HepG2 (cell line): ENCODE results near the gene VEGFC.

ENCODE experiments used
- CHD4 ChIP-seq: fragments of 200-600 bp; sonication (generic); IDR thresholded peaks from 2 replicates; pipeline ENCODE4 v1.7.0; 2017; ENCODE audit warnings: mild to moderate bottlenecking, low read length, borderline replicate concordance
- CTCF ChIP-seq: sonication (generic); formaldehyde crosslinking; IDR thresholded peaks from 2 replicates; pipeline ENCODE4 v1.5.0; 2020; ENCODE audit warnings: mild to moderate bottlenecking, missing genetic modification reagents, moderate library complexity
- EHMT2 ChIP-seq: fragments of 200-600 bp; sonication (generic); IDR thresholded peaks from 2 replicates; pipeline ENCODE4 v1.7.0; 2017; ENCODE audit warnings: antibody characterized with exemption, low read depth, low read length, borderline replicate concordance
- NFIC ChIP-seq: IDR thresholded peaks from 2 replicates; pipeline ENCODE4 v1.6.1; 2012; ENCODE audit warnings: mild to moderate bottlenecking, low read length, inconsistent platforms
- PHF8 ChIP-seq: sonication (generic); formaldehyde crosslinking; IDR thresholded peaks from 2 replicates; pipeline ENCODE4 v1.5.0; 2020; ENCODE audit warnings: missing genetic modification reagents
- STAG1 ChIP-seq: sonication (generic); formaldehyde crosslinking; IDR thresholded peaks from 2 replicates; pipeline ENCODE4 v1.4.0; 2020; ENCODE audit warnings: missing genetic modification reagents
- ZFX ChIP-seq: sonication (generic); formaldehyde crosslinking; IDR thresholded peaks from 2 replicates; pipeline ENCODE4 v1.4.0; 2020; ENCODE audit warnings: mild to moderate bottlenecking, low read depth, missing genetic modification reagents, moderate library complexity
- ZKSCAN8 ChIP-seq: IDR thresholded peaks from 2 replicates; pipeline ENCODE4 v1.6.1; 2016; ENCODE audit warnings: borderline replicate concordance, missing genetic modification reagents, missing compliant biosample characterization
- ZNF607 ChIP-seq: sonication (generic); formaldehyde crosslinking; IDR thresholded peaks from 2 replicates; pipeline ENCODE4 v1.5.1; 2020; ENCODE audit warnings: missing genetic modification reagents, mild to moderate bottlenecking, borderline replicate concordance
- TF ChIP-seq, protein P1 (sequence below): IDR thresholded peaks from 2 replicates; pipeline ENCODE4 v1.6.1; 2016; ENCODE audit warnings: mild to moderate bottlenecking
- TF ChIP-seq, protein P2 (sequence below): IDR thresholded peaks from 2 replicates; pipeline ENCODE4 v1.6.1; 2016; ENCODE audit warnings: low read depth, missing genetic modification reagents, missing compliant biosample characterization

DNA sequence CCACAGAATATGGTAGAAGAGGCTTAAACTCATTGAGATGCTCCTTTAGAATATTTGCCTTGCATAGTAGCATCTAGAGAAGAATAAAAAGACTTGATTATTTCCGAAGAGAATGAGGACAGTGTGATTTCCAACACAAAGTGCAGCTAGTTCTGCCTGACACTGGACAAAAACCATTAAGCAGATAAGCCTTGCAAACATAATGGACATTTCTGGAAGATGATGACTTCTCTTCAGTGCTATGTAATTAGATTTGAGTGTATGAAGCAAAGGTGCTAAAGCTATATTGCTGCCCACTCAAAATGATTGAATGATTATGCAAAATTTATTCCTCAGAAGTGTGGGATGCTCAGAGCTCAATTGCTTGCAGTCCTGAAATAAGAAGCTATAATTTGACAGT is 156.4 kb downstream of the VEGFC start:
- TF ChIP-seq EHMT2, result no peak
- no peak for TF ChIP-seq ZNF607 (CRISPR knock-in tag)
- TF ChIP-seq, protein P1, sequence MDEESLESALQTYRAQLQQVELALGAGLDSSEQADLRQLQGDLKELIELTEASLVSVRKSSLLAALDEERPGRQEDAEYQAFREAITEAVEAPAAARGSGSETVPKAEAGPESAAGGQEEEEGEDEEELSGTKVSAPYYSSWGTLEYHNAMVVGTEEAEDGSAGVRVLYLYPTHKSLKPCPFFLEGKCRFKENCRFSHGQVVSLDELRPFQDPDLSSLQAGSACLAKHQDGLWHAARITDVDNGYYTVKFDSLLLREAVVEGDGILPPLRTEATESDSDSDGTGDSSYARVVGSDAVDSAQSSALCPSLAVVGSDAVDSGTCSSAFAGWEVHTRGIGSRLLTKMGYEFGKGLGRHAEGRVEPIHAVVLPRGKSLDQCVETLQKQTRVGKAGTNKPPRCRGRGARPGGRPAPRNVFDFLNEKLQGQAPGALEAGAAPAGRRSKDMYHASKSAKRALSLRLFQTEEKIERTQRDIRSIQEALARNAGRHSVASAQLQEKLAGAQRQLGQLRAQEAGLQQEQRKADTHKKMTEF (CRISPR knock-in tag), result no peak
- TF ChIP-seq ZKSCAN8, result no peak
- TF ChIP-seq CTCF (CRISPR knock-in tag), result no peak
- TF ChIP-seq STAG1, result no peak
- TF ChIP-seq ZFX (CRISPR knock-in tag), result no peak
- TF ChIP-seq, protein P2, sequence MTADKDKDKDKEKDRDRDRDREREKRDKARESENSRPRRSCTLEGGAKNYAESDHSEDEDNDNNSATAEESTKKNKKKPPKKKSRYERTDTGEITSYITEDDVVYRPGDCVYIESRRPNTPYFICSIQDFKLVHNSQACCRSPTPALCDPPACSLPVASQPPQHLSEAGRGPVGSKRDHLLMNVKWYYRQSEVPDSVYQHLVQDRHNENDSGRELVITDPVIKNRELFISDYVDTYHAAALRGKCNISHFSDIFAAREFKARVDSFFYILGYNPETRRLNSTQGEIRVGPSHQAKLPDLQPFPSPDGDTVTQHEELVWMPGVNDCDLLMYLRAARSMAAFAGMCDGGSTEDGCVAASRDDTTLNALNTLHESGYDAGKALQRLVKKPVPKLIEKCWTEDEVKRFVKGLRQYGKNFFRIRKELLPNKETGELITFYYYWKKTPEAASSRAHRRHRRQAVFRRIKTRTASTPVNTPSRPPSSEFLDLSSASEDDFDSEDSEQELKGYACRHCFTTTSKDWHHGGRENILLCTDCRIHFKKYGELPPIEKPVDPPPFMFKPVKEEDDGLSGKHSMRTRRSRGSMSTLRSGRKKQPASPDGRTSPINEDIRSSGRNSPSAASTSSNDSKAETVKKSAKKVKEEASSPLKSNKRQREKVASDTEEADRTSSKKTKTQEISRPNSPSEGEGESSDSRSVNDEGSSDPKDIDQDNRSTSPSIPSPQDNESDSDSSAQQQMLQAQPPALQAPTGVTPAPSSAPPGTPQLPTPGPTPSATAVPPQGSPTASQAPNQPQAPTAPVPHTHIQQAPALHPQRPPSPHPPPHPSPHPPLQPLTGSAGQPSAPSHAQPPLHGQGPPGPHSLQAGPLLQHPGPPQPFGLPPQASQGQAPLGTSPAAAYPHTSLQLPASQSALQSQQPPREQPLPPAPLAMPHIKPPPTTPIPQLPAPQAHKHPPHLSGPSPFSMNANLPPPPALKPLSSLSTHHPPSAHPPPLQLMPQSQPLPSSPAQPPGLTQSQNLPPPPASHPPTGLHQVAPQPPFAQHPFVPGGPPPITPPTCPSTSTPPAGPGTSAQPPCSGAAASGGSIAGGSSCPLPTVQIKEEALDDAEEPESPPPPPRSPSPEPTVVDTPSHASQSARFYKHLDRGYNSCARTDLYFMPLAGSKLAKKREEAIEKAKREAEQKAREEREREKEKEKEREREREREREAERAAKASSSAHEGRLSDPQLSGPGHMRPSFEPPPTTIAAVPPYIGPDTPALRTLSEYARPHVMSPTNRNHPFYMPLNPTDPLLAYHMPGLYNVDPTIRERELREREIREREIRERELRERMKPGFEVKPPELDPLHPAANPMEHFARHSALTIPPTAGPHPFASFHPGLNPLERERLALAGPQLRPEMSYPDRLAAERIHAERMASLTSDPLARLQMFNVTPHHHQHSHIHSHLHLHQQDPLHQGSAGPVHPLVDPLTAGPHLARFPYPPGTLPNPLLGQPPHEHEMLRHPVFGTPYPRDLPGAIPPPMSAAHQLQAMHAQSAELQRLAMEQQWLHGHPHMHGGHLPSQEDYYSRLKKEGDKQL (CRISPR knock-in tag), result no peak
- TF ChIP-seq PHF8 (CRISPR knock-in tag), result no peak
- TF ChIP-seq NFIC, result no peak
- no peak for TF ChIP-seq CHD4
